ENCODE data around the gene SLAMF7. TPM values are rescaled to one million over a fixed set of nuclear protein-coding genes. Genes with fewer than 3 reads are reported as not detected.
"Not testable (repeated sequence)": the region's sequence is repeated elsewhere in the genome, so short reads cannot be mapped to it uniquely, and the experiment has no call there.

The SLAMF7 gene, protein sequence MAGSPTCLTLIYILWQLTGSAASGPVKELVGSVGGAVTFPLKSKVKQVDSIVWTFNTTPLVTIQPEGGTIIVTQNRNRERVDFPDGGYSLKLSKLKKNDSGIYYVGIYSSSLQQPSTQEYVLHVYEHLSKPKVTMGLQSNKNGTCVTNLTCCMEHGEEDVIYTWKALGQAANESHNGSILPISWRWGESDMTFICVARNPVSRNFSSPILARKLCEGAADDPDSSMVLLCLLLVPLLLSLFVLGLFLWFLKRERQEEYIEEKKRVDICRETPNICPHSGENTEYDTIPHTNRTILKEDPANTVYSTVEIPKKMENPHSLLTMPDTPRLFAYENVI
- total RNA-seq (2021) (1.7 and 3.6 TPM in 2 replicates), Bru-seq, nascent RNA (percentile 37 among the genes with signal in this experiment), BruChase-seq, experiment 1, labeled RNA remaining after a 2-hour chase (percentile 34 among the genes with signal in this experiment), BruChase-seq, experiment 2, labeled RNA remaining after a 6-hour chase (percentile 45 among the genes with signal in this experiment)
- long read RNA-seq, partial matches to known transcripts = 0 of 2 reads
- long read RNA-seq, other reads (novel, unspliced or antisense) = 1 of 2 reads

DNA sequence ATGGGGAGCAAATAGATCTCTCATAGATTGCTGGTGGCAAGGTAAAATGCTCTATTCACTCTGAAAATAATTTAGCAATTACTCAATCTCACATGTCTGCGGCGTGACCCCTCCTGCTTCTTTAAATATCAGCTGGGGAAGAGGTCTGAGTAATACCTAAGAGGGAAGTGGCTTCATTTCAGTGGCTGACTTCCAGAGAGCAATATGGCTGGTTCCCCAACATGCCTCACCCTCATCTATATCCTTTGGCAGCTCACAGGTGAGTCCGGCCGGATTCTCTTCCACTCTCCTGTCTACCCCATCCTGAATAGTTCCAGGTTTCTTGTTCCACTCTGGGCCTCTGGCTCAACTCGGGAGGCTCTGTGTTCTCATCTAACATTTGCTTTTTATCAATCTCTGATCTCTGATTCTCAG is at the start of gene SLAMF7:
Gene SLAMF7 (plus strand): TSS at position 150 of the 414 bp plus-strand sequence. CDS start 55 bp downstream, at position 205.
- Histone ChIP-seq H4K20me1 (ENCODE audit: insufficient read depth) (no peaks in the 10 kb centered on the region), H3K27me3 (ENCODE audit: insufficient read depth, low read depth) (no peaks in the 10 kb centered on the region), H3K9me2 (ENCODE audit: insufficient read depth) (no peaks in the 10 kb centered on the region), H3K4me3 (no peak within 1 kb of the TSS), H3K27ac (no peak within 1 kb of the TSS), H3K79me2 (ENCODE audit: low read depth) (no peaks in the 10 kb centered on the region), H2AFZ (no peak within 1 kb of the TSS), H3K4me2 (no peak within 1 kb of the TSS; the same call in 1 of the 2 replicates), H3K9me3 (ENCODE audit: insufficient read depth, low read depth) (peaks cover 5% of the 10 kb centered on the region; the same call in 1 of the 2 replicates), H3K4me1 (replicated peaks; ENCODE audit: insufficient read depth) (no peaks in the 10 kb centered on the region), H3F3A (ENCODE audit: insufficient read depth, low read depth) (no peaks in the 10 kb centered on the region), H3K36me3 (ENCODE audit: low read depth) (no peaks in the 10 kb centered on the region)
- DNase-seq = peak; percentile 39 to 44
- TF ChIP-seq EZH2 (IDR thresholded peaks at IDR 0.05; ENCODE audit: low read depth) = no peak
- TF ChIP-seq, protein P1, sequence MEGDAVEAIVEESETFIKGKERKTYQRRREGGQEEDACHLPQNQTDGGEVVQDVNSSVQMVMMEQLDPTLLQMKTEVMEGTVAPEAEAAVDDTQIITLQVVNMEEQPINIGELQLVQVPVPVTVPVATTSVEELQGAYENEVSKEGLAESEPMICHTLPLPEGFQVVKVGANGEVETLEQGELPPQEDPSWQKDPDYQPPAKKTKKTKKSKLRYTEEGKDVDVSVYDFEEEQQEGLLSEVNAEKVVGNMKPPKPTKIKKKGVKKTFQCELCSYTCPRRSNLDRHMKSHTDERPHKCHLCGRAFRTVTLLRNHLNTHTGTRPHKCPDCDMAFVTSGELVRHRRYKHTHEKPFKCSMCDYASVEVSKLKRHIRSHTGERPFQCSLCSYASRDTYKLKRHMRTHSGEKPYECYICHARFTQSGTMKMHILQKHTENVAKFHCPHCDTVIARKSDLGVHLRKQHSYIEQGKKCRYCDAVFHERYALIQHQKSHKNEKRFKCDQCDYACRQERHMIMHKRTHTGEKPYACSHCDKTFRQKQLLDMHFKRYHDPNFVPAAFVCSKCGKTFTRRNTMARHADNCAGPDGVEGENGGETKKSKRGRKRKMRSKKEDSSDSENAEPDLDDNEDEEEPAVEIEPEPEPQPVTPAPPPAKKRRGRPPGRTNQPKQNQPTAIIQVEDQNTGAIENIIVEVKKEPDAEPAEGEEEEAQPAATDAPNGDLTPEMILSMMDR (conservative IDR thresholded peaks at IDR 0.05) = no peak
- BruUV-seq (replicated peaks) = no TSS peak
- POLR2A ChIA-PET (ENCODE audit: unreplicated experiment) = no interaction called here
- CTCF ChIA-PET = interaction anchor here (0.6 to 1.0 kb wide), 3 partner anchors 9 to 274 kb away, joined by 3 to 5 read pairs (median 4); no protein-coding TSS in a partner anchor
- intact Hi-C loops (cut with micrococcal nuclease; ENCODE audit: unreplicated experiment) = no loop called here

DNA sequence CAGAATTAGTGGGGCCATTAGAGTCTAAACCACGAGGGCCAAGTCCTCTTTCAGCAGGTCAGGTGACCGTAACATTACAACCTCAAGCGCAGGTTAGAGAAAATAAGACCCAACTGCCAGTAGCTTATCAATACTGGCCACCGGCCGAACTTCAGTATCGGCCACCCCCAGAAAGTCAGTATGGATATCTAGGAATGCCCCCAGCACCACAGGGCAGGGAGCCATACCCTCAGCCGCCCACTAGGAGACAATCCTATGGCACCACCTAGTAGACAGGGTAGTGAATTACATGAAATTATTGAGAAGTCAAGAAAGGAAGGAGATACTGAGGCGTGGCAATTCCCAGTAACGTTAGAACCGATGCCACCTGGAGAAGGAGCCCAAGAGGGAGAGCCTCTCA is 46.7 kb upstream of the SLAMF7 start:
- H3K9me2 ChIP-seq (ENCODE audit: insufficient read depth); BruUV-seq (replicated peaks); H3K79me2 ChIP-seq (ENCODE audit: low read depth); DNase-seq; H3F3A ChIP-seq (ENCODE audit: insufficient read depth, low read depth); H3K4me2 ChIP-seq; H3K4me1 ChIP-seq (replicated peaks; ENCODE audit: insufficient read depth); H4K20me1 ChIP-seq (ENCODE audit: insufficient read depth); H3K4me3 ChIP-seq; CTCF ChIA-PET; H3K36me3 ChIP-seq (ENCODE audit: low read depth); H3K27ac ChIP-seq; H2AFZ ChIP-seq; H3K9me3 ChIP-seq (ENCODE audit: insufficient read depth, low read depth); intact Hi-C loops (cut with micrococcal nuclease; ENCODE audit: unreplicated experiment); POLR2A ChIA-PET (ENCODE audit: unreplicated experiment): not testable (repeated sequence)
- TF ChIP-seq, protein P1 (conservative IDR thresholded peaks at IDR 0.05) = 0 out of 2 replicates have a peak, but pooled peaks have one; percentile 27
- H3K27me3 ChIP-seq (ENCODE audit: insufficient read depth, low read depth) = peaks cover 67% of the 10 kb centered on the region

DNA sequence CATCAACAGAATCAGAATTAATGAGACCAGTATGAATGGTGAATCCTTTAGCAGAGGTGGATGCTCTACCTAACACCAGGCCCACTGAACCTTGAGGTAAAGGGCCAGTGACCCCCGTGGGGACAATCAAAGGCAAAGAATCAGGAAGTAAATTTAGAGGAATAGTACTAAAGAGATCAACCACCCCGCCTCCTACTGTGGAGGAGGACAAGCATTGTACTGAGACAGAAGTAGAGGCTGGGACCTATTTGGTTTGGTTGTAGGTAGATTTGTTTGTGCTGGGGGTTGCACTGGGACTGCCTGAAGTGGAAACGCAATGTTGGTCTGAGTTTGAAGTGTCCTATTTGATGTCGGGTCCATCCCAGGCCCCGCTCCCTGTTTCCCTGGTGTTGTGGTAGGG is 36.9 kb upstream of the SLAMF7 start:
- no peaks in the 10 kb centered on the region for H3K79me2 ChIP-seq (ENCODE audit: low read depth)
- H3K9me3 ChIP-seq (ENCODE audit: insufficient read depth, low read depth) = no peaks in the 10 kb centered on the region
- intact Hi-C loops (cut with micrococcal nuclease; ENCODE audit: unreplicated experiment) = no loop called here
- no peak overlapping the region for H2AFZ ChIP-seq
- ChIA-PET POLR2A (ENCODE audit: unreplicated experiment) (no interaction called here), CTCF (no interaction called here)
- DNase-seq = no peak
- H3F3A ChIP-seq (ENCODE audit: insufficient read depth, low read depth) = no peaks in the 10 kb centered on the region
- no TSS peak for BruUV-seq (replicated peaks)
- TF ChIP-seq EZH2 (IDR thresholded peaks at IDR 0.05; ENCODE audit: low read depth) = no peak
- TF ChIP-seq, protein P1 (conservative IDR thresholded peaks at IDR 0.05) = no peak
- no peaks in the 10 kb centered on the region for H3K36me3 ChIP-seq (ENCODE audit: low read depth)
- H3K4me1 ChIP-seq (replicated peaks; ENCODE audit: insufficient read depth) = no peaks in the 10 kb centered on the region
- no peak overlapping the region for H3K4me2 ChIP-seq
- no peaks in the 10 kb centered on the region for H4K20me1 ChIP-seq (ENCODE audit: insufficient read depth)
- no peak overlapping the region for H3K27ac ChIP-seq
- peaks cover 73% of the 10 kb centered on the region for H3K27me3 ChIP-seq (ENCODE audit: insufficient read depth, low read depth)
- H3K9me2 ChIP-seq (ENCODE audit: insufficient read depth) = no peaks in the 10 kb centered on the region
- H3K4me3 ChIP-seq = no peak overlapping the region

Data from PC-9 (cell line).